IPS-NIHi7 (cell line): ENCODE results near the gene DLK2.
"Not testable (repeated sequence)": the region's sequence is repeated elsewhere in the genome, so short reads cannot be mapped to it uniquely, and the experiment has no call there.

Source experiments
- DNase-seq: peaks from one replicate; pipeline ENCODE4 v3.0.0; 2012; ENCODE audit warnings: mixed read lengths; ENCODE audit errors: extremely low spot score

DLK2 gene

GRCh38 chr6:43481591-43482236 is 26.4 kb upstream of the DLK2 start:
- DNase-seq, result no peak

- no peak for DNase-seq
These were observed 25.7 kb upstream of the DLK2 start for GRCh38 chr6:43481075-43481474.

GRCh38 chr6:43478008-43478372 is 22.6 kb upstream of the DLK2 start:
- no peak for DNase-seq

GRCh38 chr6:43477235-43478007 is 22.1 kb upstream of the DLK2 start, which contains the start of gene TJAP1:
Gene TJAP1, plus strand, starts transcription at chr6:43477570. Its CDS starts 21,432 bp downstream, at chr6:43499002.
- DNase-seq, result peak; percentile 98

GRCh38 chr6:43476746-43477145 is 21.4 kb upstream of the DLK2 start:
- no peak for DNase-seq

- DNase-seq, result no peak
These were observed 20.2 kb upstream of the DLK2 start for GRCh38 chr6:43475516-43475915.

GRCh38 chr6:43472515-43472914 is 17.2 kb upstream of the DLK2 start:
- no peak for DNase-seq

GRCh38 chr6:43471399-43471798 is 16.1 kb upstream of the DLK2 start:
- no peak for DNase-seq

GRCh38 chr6:43469947-43470346 is 14.6 kb upstream of the DLK2 start:
- no peak for DNase-seq

- no peak for DNase-seq
These were observed 13.7 kb upstream of the DLK2 start for GRCh38 chr6:43468748-43469681.

GRCh38 chr6:43468240-43468639 is 12.9 kb upstream of the DLK2 start:
- DNase-seq, result no peak

- DNase-seq, result no peak
These were observed 12.4 kb upstream of the DLK2 start for GRCh38 chr6:43467752-43468151.

GRCh38 chr6:43467265-43467664 is 11.9 kb upstream of the DLK2 start:
- not testable (repeated sequence) for DNase-seq

GRCh38 chr6:43465948-43466347 is 10.6 kb upstream of the DLK2 start:
- DNase-seq, result no peak

GRCh38 chr6:43464337-43464736 is 9.0 kb upstream of the DLK2 start:
- DNase-seq, result no peak

- no peak for DNase-seq
These were observed 6.6 kb upstream of the DLK2 start for GRCh38 chr6:43461936-43462335.

- no peak for DNase-seq
These were observed 4.7 kb upstream of the DLK2 start for GRCh38 chr6:43460032-43460431.

GRCh38 chr6:43459535-43459934 is 4.2 kb upstream of the DLK2 start:
- no peak for DNase-seq

GRCh38 chr6:43458154-43458553 is 2.8 kb upstream of the DLK2 start:
- not testable (repeated sequence) for DNase-seq

GRCh38 chr6:43457643-43458042 is 2.3 kb upstream of the DLK2 start:
- DNase-seq, result no peak

- DNase-seq, result peak; percentile 92
These were observed 435 bp downstream of the DLK2 start for GRCh38 chr6:43454696-43455530.
